DMS 273 treated with DMSO at 0.1 percent for 48 hours (cell line): ENCODE measurements around the gene TCF7L1.
"Not testable (repeated sequence)": the region's sequence is repeated elsewhere in the genome, so short reads cannot be mapped to it uniquely, and the experiment has no call there.

Experiments
- DNase-seq: peaks from one replicate; lab custom pipeline; 2025; lab: John Stamatoyannopoulos, UW

Gene TCF7L1

GRCh38 chr2:85283641-85284040 is 150.4 kb downstream of the TCF7L1 start:
- no peak for DNase-seq

- DNase-seq, result no peak
These were observed 153.7 kb downstream of the TCF7L1 start for GRCh38 chr2:85286918-85287317.

DNA sequence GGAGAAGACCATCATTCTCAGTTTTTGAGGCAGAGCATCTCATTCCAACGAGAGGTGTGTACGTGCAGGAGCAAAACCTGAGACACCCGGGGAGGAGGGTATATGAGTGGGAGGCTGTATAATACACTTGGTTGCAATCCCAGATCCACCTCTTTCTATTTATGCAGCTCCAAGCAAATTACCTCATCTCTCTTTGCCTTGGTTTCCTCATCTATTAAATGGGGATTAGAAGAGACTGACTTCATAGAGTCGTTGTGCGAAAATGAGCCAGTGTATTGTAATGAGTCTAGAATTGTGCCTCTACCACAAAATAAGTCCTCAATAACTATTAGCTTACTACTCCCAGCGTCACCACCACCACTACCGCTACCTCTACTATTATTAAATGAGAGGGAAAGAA is 154.5 kb downstream of the TCF7L1 start:
- DNase-seq, result no peak

GRCh38 chr2:85288244-85288725 is 155.1 kb downstream of the TCF7L1 start:
- no peak for DNase-seq

- DNase-seq, result no peak
These were observed 158.3 kb downstream of the TCF7L1 start for GRCh38 chr2:85291425-85292023.

GRCh38 chr2:85302121-85302520 is 168.9 kb downstream of the TCF7L1 start:
- no peak for DNase-seq

GRCh38 chr2:85303780-85304531 is 170.8 kb downstream of the TCF7L1 start:
- no peak for DNase-seq

- DNase-seq, result no peak
These were observed 174.3 kb downstream of the TCF7L1 start for GRCh38 chr2:85307527-85307897.

- DNase-seq, result no peak
These were observed 175.0 kb downstream of the TCF7L1 start for GRCh38 chr2:85308201-85308600.

DNA sequence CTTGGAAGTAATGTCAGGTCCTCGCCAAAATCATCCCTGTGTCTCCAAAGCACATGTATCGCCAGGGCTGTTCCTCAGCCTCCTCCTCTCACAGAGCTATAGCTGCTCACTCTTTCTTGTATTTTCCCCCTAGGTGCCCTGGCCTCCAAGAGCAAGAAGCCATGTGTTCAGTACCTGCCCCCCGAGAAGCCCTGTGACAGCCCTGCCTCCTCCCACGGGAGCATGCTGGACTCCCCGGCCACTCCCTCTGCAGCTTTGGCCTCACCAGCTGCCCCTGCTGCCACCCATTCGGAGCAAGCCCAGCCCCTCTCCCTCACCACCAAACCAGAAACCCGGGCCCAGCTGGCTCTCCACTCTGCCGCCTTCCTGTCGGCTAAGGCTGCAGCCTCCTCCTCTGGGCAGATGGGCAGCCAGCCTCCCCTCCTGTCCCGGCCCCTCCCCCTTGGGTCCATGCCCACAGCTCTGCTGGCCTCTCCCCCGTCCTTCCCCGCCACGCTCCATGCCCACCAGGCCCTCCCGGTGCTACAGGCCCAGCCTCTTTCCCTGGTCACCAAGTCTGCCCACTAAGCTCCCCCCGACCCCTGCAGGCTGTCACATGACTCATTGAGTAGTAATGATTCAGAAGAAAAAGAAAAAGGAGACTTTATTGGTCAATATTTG is 175.8 kb downstream of the TCF7L1 start:
- DNase-seq, result peak; percentile 94

DNA sequence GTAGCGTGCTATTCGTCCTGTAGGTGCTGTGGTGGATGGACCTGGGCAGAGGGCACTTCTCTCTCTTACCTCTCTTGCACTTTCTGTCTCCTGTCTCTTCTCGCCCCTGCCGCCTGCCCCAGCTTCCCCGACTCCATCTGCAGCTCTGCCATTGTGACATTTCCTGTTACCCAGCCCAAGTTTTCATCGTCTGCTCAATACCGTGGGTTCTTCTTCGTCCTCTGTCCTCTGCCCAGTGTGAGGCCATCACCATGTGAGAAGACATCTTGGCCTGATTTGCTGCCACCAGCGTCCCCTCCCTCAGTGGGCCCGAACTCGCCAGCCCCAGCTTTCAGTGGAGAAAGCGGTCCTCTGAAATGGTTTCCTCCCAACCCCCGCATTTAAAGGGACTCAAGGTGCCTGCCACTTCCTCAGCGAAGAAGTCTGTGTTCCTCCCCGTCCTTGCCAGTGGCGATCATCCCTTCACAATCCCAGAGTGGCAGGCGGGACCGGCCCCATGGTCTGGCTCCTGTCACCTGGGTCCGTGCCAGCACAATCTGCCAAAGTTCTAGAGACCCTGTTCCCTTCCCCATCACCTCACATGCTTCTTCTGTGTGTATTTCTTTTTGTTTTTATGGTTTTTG is 176.6 kb downstream of the TCF7L1 start:
- no peak for DNase-seq

GRCh38 chr2:85310330-85310729 is 177.1 kb downstream of the TCF7L1 start:
- DNase-seq, result no peak

- no peak for DNase-seq
These were observed 179.2 kb downstream of the TCF7L1 start for GRCh38 chr2:85312404-85312803.

GRCh38 chr2:85314884-85315242 is 181.7 kb downstream of the TCF7L1 start:
- DNase-seq, result no peak

GRCh38 chr2:85315921-85316320 is 182.7 kb downstream of the TCF7L1 start:
- DNase-seq, result not testable (repeated sequence)

- DNase-seq, result no peak
These were observed 185.3 kb downstream of the TCF7L1 start for GRCh38 chr2:85318222-85319074.

- no peak for DNase-seq
These were observed 186.6 kb downstream of the TCF7L1 start for GRCh38 chr2:85319796-85320195.

DNA sequence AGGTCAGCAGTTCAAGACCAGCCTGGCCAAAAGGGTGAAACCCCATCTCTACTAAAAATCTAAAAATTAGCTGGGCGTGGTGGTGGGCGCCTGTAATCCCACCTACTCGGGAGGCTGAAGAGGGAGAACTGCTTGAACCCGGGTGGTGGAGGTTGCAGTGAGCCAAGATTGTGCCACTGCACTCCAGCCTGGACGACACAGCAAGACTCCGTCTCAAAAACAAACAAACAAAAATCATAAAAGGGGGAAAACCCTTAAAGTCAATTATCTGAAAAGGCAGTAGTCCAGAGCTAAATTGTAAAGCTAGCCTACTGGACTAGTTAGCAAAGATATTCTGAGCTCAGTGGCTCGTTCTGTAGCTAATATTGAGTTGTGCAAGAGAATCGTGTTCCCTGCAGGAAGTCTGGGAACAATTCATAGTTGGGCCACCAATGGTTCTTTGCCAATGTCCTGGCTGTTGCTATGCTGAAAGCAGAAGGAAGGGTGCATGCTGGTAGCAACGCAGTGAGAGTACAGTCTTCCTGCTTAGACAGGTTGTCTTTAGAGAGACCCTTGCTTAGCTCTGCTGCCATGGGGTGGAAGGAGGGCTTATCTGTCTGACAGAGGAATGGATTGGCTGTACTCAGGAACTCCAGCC is 190.3 kb downstream of the TCF7L1 start:
- no peak for DNase-seq

GRCh38 chr2:85323988-85324367 is 190.8 kb downstream of the TCF7L1 start:
- not testable (repeated sequence) for DNase-seq

- DNase-seq, result no peak
These were observed 191.7 kb downstream of the TCF7L1 start for GRCh38 chr2:85324639-85325465.

GRCh38 chr2:85325466-85325811 is 192.2 kb downstream of the TCF7L1 start:
- no peak for DNase-seq
